Measurements from ENCODE around the gene COL1A2. TPM values are rescaled to one million over a fixed set of nuclear protein-coding genes. Genes with fewer than 3 reads are reported as not detected.

The COL1A2 gene
- polyA plus RNA-seq, 1 donor from 2014 or later: 2.5 TPM

GRCh38 chr7:94410413-94411187 lies 15.9 kb downstream of the COL1A2 start:
- H3K79me2 ChIP-seq (replicated peaks; ENCODE audit: insufficient read depth, low read length): no peaks in the 10 kb centered on the region
- no peaks in the 10 kb centered on the region for H3K9me2 ChIP-seq (ENCODE audit: insufficient read depth, low read length)
- no peaks in the 10 kb centered on the region for H4K20me1 ChIP-seq (ENCODE audit: insufficient read depth)
- H3K27ac ChIP-seq (ENCODE audit: low read length): no peak overlapping the region
- no peaks in the 10 kb centered on the region for H3K36me3 ChIP-seq (ENCODE audit: insufficient read depth, low read length)
- H3K9me3 ChIP-seq (ENCODE audit: low read length): no peaks in the 10 kb centered on the region
- no peak overlapping the region for H2AFZ ChIP-seq (ENCODE audit: low read depth, low read length)
- TF ChIP-seq SMC3 (conservative IDR thresholded peaks at IDR 0.05; ENCODE audit: poor library complexity): no peak
- no peak for TF ChIP-seq POLR2AphosphoS5 (IDR thresholded peaks at IDR 0.05)
- no peak for TF ChIP-seq REST (IDR thresholded peaks at IDR 0.05; ENCODE audit: borderline replicate concordance)
- no peak for TF ChIP-seq EP300 (conservative IDR thresholded peaks at IDR 0.05; ENCODE audit: poor library complexity, severe bottlenecking)
- TF ChIP-seq MXI1 (conservative IDR thresholded peaks at IDR 0.05; ENCODE audit: poor library complexity, severe bottlenecking): no peak
- no peak for TF ChIP-seq RAD21 (conservative IDR thresholded peaks at IDR 0.05)
- TF ChIP-seq EZH2 (IDR thresholded peaks at IDR 0.05; ENCODE audit: borderline replicate concordance, insufficient read depth, low read length, poor library complexity, severe bottlenecking): no peak
- no peak for TF ChIP-seq CTCF (IDR thresholded peaks at IDR 0.05; ENCODE audit: poor library complexity, severe bottlenecking)
- TF ChIP-seq TAF1 (IDR thresholded peaks at IDR 0.05; ENCODE audit: low read depth): no peak
- no peak overlapping the region for H3K4me2 ChIP-seq (ENCODE audit: low read length)
- no peak overlapping the region for H3K4me3 ChIP-seq (ENCODE audit: low read length)
- no peaks in the 10 kb centered on the region for H3F3A ChIP-seq (ENCODE audit: insufficient read depth, low read length, poor library complexity, severe bottlenecking)
- no peak overlapping the region for H3K9ac ChIP-seq (ENCODE audit: low read length)
- no peaks in the 10 kb centered on the region for H3K27me3 ChIP-seq (ENCODE audit: insufficient read depth, low read depth, low read length)

GRCh38 chr7:94411188-94411466 lies 16.4 kb downstream of the COL1A2 start:
- Histone ChIP-seq H3K4me2 (ENCODE audit: low read length) (no peak overlapping the region), H4K20me1 (ENCODE audit: insufficient read depth) (no peaks in the 10 kb centered on the region), H3F3A (ENCODE audit: insufficient read depth, low read length, poor library complexity, severe bottlenecking) (no peaks in the 10 kb centered on the region), H3K79me2 (replicated peaks; ENCODE audit: insufficient read depth, low read length) (no peaks in the 10 kb centered on the region), H3K36me3 (ENCODE audit: insufficient read depth, low read length) (no peaks in the 10 kb centered on the region), H3K9ac (ENCODE audit: low read length) (no peak overlapping the region), H3K27ac (ENCODE audit: low read length) (no peak overlapping the region), H3K4me3 (ENCODE audit: low read length) (no peak overlapping the region), H3K9me3 (ENCODE audit: low read length) (no peaks in the 10 kb centered on the region), H3K9me2 (ENCODE audit: insufficient read depth, low read length) (no peaks in the 10 kb centered on the region), H3K27me3 (ENCODE audit: insufficient read depth, low read depth, low read length) (no peaks in the 10 kb centered on the region), H2AFZ (ENCODE audit: low read depth, low read length) (no peak overlapping the region)
- no peak for TF ChIP-seq EP300 (conservative IDR thresholded peaks at IDR 0.05; ENCODE audit: poor library complexity, severe bottlenecking)
- TF ChIP-seq MXI1 (conservative IDR thresholded peaks at IDR 0.05; ENCODE audit: poor library complexity, severe bottlenecking): no peak
- TF ChIP-seq SMC3 (conservative IDR thresholded peaks at IDR 0.05; ENCODE audit: poor library complexity): no peak
- no peak for TF ChIP-seq TAF1 (IDR thresholded peaks at IDR 0.05; ENCODE audit: low read depth)
- TF ChIP-seq CTCF (IDR thresholded peaks at IDR 0.05; ENCODE audit: poor library complexity, severe bottlenecking): no peak
- no peak for TF ChIP-seq REST (IDR thresholded peaks at IDR 0.05; ENCODE audit: borderline replicate concordance)
- TF ChIP-seq EZH2 (IDR thresholded peaks at IDR 0.05; ENCODE audit: borderline replicate concordance, insufficient read depth, low read length, poor library complexity, severe bottlenecking): no peak
- no peak for TF ChIP-seq RAD21 (conservative IDR thresholded peaks at IDR 0.05)
- no peak for TF ChIP-seq POLR2AphosphoS5 (IDR thresholded peaks at IDR 0.05)
